GM18907 (cell line): Measurements from ENCODE around the gene NMNAT2.

Source experiments
- ATAC-seq: cut with Tn5 transposase; IDR thresholded peaks from one replicate; pipeline ENCODE4 v1.9.1; 2021; ENCODE audit warnings: mild to moderate bottlenecking, moderate library complexity; ENCODE audit not compliant: unreplicated experiment

The NMNAT2 gene

DNA sequence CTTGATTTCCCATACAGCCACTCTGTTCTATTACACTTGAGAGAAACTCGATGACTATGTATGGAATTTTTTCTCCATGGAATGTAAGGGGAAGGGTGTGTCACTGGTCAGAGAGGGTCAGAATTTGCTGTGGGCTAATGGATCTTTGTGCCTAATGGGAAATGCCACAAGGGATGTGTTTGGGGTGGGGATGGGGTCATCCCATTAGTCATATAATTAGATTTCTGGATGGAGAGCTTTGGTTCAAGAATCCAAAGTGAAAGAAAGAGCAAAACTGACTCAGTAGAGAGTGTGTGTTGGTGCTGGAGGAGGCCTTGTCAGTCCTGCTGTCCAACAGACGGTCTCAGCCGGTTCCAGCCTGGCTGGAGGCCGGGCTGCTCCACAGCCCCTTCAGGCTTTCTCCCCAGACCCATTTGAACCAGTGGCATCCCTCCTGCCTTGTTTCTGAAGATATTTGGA, 145.8 kb downstream of the NMNAT2 start:
- no peak for ATAC-seq

DNA sequence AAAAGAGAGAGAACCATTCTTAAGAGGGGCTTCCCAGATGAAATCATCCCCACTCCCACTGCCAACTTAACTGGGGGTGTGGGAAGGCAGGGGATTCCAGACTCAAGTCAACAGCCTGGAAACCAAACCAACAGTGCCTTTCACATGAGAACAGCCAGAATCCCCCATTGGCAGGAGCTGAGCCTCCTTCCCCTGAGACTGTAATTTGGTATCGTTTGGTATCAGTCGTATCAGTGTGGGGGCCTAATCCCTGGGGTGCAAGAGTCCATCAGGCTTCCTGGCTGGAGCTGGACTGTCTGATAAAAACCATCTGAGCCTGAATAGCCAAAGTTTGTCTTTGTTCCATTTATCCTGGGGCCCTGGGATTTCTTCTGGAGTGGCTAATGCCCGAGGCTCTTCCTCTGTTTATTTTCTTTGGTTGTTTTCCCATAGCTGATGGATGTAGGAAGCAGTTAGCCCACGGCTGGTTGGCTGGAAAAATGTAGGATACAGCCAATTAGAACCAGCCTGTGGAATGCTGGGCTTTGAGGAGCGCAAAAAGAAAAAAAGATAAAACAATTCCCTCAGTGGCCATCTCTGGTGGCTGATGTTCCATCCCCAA, 147.5 kb downstream of the NMNAT2 start:
- ATAC-seq, result no peak

DNA sequence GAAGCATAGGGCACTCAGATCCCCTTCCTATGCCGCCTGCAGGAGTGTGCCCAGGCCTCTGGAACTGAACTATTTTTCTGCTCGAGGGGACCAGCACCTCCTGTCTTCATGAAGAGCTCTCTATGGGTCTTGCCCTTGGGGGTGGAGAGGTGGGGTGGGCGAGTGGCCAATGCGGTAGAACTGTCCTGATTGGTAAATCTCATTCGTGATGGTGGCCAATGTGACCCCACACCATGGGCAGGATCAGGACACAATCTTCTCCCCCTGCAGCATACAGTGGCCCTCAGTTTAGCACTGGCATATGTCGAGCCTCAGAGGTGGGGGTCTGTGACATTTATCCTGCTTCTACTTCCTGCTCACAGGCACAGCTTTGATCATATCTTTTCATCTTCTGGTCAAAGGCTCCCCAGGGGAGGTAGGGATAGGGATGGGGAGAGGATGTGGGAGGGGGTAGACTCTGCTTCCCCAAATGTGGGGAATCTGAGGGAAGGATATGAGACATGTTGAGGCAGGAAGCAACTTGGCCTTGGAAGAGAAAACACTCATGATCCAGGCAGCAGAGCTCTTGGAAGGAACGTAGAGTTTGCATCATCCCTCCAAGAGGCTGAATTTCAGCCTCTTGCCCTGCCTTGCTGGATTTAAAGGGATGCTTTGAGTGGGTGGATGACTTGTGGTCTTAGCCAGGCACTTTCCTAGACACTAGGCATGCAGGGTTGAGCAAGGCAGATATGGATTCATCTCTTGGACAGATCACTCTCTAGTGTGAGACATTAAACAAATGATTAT, 150.3 kb downstream of the NMNAT2 start:
- ATAC-seq, result no peak

DNA sequence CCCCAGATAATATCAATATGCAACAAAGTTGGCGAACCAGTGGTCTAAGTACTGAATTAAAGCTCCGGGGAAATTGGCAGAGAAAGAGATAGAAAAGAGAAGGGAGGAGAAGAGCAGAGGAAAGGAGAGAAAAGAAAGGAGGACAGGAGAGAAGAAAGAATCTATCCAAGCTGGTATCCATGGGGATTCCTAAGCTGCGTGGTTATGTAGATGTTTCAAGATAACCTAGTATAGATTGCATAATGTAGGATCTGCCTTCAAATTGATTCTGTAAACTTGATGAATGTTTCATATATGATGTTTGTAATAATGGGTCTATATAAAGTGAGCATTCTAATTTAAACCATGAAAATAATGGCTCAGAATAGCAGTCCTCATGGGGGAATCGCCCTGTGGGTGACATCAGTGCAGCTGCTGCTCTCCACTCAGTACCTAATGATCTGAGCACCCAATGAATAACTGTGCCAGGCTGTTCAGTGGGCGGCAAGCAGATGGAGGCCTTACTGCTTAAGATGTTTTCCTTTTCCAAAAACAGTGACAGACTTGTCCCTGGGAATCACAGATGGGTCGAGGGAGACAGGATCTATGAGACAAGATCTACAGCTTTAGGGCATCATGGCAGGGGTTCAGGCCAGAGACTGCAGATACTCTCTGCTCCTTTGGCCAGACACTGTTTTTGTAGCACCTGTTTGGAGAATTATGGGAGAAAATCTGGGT, 154.1 kb downstream of the NMNAT2 start:
- no peak for ATAC-seq

DNA sequence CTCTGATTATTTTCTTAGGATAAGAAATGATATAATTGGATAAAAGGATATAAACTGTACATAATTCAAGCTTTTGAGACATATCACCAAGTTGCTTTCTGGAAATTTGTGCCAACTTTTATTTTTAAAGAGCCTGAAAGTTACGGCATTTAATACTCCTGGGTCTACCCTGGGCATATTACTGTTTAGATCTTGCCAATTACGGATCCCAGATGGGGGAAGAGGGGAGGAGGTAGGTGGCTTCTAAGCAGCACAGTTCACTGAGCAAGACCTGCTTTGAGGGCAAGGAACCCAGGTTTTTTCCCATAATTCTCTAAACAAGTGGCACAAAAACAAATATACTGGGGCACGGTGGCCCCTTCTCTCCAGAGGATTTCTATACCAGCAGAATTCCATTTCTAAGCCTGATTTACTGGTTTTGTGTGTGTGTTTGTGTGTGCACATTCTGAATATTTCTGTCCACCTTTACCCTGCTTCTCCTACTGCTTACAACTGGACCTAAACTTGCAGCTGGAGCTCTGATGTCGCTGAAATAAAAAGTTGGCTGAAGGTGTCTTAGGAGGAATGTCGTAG, 155.5 kb downstream of the NMNAT2 start:
- ATAC-seq, result no peak

DNA sequence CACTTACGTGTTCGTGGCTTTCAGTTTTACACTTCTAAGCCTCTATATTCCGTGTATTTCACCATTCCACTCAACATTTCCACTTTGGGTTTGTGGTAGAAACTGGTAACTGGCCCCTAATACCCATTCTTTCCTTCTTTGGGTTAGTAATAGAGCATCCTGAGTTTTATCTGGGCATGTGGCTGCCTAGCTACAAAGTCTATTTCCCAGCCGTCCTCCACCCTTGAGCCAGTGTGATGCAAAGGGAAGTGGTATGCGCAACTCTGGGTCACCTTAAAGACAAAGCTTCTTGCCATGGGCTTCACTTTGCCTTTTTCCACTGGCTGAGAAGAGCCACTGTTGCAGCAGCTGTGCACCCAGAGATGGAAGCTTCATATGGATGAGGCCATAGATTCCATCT, 158.3 kb downstream of the NMNAT2 start:
- no peak for ATAC-seq

DNA sequence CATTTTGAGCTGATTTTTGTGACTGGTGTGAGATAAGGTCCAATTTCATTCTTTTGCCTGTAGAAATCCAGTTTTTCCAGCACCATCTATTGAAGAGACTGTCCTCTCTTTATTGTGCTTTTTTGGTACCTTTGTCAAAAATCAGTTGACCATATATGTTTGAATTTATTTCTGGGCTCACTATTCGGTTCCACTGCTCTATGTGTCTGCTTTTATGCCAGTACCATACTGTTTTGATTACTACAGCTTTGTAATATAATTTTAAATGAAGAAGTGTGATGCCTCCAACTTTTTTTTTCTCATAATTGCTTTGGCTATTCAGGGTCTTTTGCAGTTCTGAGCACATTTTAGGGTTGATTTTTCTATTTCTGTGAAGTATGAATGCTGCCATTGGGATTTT, 163.1 kb downstream of the NMNAT2 start:
- ATAC-seq, result no peak

DNA sequence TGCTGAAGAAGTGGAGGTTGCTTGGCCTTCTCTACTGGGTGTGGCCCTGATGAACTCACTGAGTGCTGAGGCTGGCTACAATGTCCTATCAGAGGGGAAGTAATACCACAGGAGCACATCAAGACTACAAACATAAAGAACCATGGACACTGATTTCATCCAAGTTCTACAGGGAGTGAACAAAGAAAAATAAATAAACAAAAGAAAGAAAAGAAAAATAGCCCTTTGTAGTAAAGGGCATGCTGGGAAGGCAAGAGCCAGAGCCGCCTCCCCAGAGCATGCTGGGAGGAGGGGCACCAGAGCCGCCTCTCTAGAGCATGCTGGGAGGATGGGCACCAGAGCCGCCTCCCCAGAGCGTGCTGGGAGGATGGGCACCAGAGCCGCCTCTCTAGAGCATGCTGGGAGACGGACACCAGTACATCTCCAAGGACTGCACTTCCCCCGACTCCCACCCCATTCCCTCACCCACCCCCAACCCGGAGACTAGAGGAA, 166.2 kb downstream of the NMNAT2 start:
- no peak for ATAC-seq

DNA sequence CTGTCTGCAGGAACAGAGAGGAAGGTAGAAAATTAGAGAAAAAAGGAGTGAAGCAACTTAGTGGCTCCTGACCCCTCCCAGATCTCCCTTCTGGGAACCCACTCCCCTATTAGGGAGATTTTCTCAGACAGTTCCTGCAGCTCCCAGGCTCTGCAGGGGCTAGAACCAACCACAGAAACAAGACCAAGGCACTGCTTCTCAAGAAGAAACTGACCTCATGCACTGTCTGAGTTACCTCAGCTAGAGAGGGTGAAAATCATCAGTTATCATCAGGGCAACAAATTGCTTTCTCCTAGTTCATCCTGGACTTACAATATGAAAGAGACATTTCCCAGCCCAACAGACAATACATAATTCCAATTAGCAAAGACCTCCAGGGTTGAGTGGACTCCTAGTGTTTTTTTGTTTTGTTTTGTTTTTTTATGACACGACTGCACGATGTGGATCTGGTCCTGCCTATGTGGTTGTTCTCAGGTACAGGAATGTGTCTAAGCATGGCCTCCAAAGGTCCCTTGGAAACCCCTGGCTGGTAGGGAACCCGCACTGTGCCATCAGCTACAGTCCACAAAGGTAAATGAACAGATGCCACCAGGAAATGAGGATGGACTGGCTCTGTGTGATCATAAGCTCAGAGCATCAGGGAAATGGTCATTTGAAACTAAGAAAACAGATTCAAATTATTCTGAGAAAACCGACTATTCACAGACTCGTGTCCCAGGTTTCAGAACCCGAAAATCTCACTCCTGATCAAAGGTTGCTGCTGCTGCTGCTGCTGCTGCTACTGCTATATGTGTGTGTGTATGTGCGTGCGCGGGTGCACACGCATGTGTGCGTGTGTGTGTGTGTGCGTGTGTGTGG, 166.8 kb downstream of the NMNAT2 start:
- ATAC-seq, result no peak

DNA sequence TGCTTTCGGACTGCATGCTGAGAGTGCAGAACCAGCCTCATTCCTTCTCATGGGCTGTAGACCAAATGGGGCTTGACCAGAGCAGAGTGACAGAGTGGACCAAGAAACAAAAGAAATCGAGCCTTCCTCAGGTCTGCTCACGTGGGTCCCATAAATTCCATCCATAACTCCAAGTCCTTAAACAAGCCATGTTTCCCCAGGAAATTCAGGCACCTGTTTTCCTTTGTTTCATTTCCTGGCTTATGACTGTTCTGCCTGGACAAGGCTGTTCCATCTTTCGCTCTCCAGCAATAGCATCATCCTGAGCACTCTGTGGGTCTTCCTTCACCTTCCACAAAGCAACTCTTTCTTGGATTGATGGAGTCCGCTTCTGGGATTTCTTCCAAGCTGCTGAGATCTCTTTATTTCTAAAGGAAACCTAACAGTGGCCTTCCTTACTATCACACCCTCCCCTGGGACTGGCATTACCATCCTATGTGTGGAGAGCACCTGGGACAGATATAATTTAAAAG, 168.2 kb downstream of the NMNAT2 start:
- no peak for ATAC-seq

DNA sequence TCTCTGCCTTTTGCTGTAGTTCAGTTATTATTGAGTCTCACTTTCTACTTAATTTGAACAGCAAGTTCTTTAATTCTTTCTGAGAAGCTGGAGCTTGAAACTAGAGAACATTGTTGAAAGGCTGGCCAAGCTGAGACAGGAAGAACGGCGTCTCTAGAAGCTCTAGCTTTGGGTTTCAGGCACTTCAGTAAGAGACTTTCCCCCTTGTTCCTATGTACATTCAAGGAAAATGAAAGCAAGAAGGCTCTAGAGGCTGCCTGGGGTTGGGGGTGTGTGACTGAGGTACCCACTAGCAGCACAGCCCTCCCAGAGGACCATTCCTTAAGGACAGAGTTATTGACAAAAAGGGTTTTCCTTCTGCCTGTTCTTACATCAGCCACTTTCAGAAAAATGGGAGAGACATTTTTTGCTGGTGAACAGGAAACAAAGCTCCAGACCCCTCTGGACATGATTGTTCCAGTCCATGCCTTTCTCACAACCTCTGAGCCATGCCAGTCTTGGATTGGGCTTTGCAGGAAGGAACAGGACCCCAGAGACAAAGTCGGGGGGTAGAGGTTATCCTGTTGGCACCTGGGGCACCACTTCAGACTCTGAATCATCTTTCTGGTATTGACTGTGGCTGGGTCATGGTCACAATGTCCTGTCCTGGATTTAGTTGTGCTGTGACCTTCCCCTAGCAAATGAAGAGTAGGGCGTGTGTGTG, 169.0 kb downstream of the NMNAT2 start:
- ATAC-seq, result no peak

DNA sequence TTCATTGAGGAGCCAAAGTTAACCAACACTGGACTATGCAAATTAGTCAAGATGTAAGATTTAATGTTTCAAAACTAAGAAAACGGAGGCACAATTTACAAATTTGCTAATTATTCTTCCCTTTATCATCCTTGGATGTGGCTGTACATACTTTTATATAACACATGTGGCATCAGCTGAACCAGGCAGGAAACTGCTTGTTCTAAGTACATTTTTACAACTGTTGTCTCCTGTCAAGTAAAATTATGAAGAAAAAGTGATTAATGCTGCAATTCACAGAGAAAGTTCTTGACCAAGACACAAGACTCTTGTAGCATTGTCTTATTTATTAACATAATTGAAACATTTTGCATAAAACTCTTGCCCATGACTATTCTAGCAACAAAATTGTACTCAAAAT, 170.2 kb downstream of the NMNAT2 start:
- no peak for ATAC-seq

DNA sequence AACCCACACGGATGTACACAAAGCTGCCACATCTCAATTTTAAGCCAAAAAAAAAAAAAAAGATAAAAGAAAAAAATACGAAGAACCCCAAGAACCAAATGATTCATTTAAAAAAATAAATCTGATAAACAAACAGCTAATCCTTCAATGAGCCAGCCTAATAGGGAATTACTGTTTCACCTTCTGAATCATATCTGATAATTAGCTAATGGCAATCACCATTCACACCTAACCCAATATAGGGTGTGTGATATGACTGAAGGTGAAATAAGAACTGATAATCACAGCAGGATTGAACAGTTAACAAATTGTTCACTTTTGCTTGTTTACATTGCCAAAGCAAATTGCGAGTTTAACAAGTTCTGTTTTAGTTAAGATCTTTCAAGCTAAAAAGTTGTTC, 170.7 kb downstream of the NMNAT2 start:
- ATAC-seq, result no peak

DNA sequence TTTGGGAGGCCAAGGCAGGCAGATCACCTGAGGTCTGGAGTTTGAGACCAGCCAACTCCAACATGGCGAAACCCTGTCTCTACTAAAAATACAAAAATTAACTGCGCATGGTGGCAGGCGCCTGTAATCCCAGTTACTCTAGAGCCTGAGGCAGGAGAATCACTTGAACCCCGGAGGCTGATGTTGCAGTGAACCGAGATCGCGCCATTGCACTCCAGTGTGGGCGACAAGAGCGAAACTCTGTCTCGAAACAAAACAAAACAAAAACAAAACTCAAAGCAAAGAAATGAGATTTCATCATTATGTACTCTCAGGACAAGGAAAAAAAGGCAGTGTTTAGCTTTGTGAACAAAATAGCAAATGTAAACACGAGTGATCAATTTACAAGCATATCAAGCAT, 171.1 kb downstream of the NMNAT2 start:
- no peak for ATAC-seq

DNA sequence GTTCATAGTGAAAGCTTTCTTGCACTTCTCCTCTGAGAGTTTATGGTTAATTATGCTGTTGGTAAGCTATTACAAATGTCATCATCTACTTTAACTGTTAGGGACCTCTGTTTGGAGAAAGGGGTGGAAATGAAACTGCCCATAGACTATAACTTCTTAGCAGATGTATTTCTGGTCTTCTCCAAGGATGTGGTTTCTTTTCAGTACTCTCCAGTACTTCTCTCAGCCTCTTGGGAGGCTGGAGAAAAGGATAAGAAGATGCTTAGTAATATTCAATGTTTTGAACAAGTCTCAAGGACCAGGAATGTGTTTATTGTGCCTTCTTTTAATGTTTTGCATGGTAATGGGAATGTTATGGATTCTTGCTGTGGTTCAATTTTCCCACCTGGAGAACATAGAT, 171.7 kb downstream of the NMNAT2 start:
- no peak for ATAC-seq

DNA sequence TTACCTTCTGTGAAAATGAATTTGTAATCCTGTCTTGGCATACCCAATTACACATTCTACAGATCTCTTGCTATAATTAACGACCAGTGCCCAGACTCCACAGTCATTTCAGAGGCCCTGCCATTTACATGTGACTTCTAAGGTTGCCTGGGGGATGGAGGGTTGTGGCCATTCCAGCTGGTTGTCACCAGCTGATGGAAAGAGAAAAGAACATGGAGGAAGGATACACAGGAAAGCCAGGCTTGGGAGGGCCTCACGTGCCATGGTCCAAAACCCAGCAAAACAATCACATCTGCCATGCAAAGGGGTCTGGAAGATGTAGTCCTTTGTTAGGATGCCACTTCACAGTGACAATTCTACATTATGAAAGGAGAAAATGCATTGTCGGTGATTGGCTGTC, 172.8 kb downstream of the NMNAT2 start:
- no peak for ATAC-seq

DNA sequence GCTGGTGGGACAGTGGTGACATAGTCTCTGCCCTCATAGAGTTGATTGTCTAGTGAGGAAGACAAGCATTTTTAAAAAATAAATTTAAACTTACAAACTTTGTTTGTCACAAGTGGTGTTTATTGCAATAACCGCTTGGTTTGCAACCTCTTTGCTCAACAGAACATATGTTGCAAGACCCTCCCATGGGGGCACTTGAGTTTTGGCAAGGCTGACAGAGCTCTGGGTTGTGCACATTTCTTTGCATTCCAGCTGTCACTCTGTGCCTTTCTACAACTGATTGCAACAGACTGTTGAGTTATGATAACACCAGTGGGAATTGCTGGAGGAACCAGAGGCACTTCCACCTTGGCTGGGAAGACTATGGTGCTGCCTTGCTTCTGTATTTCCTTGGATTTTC, 173.7 kb downstream of the NMNAT2 start:
- ATAC-seq, result no peak

DNA sequence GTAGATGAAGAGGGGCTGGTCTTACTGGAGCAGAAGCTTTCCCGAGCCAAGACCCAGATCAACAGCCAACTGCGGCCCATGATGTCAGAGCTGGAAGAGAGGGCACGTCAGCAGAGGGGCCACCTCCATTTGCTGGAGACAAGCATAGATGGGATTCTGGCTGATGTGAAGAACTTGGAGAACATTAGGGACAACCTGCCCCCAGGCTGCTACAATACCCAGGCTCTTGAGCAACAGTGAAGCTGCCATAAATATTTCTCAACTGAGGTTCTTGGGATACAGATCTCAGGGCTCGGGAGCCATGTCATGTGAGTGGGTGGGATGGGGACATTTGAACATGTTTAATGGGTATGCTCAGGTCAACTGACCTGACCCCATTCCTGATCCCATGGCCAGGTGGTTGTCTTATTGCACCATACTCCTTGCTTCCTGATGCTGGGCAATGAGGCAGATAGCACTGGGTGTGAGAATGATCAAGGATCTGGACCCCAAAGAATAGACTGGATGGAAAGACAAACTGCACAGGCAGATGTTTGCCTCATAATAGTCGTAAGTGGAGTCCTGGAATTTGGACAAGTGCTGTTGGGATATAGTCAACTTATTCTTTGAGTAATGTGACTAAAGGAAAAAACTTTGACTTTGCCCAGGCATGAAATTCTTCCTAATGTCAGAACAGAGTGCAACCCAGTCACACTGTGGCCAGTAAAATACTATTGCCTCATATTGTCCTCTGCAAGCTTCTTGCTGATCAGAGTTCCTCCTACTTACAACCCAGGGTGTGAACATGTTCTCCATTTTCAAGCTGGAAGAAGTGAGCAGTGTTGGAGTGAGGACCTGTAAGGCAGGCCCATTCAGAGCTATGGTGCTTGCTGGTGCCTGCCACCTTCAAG, 174.8 kb downstream of the NMNAT2 start:
- ATAC-seq, result no peak

DNA sequence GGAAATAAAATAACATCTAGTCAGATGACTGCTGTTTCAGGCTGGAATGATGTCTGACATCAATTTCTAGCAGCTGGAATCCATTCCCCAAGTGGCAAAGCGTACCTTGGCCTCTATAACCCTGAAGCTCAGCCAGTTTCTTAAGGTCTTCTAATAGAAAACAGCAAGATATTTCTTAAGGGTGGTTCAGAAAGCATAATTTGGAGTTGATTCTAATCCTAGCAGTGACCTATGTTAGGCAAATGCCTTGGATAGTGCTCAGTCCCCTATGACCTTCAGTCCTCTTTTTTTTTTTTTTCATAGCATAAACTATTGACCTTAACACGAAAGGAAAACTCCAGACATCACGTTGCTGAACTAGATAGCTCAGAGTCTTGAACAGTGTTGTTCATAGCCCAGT, 175.6 kb downstream of the NMNAT2 start:
- no peak for ATAC-seq
